ENCODE measurements around the gene DMWD.

Gene DMWD

GRCh38 chr19:45767410-45767880, 25.2 kb downstream of the DMWD start:
- Histone ChIP-seq H2BK5ac (ENCODE audit: low read depth, low read length, poor library complexity) (peak overlapping the region; percentile 7), H3K4me3 (ENCODE audit: low read depth, low read length) (peak overlapping the region; percentile 73), H3K18ac (ENCODE audit: low read length) (peak overlapping the region; percentile 77), H4K91ac (ENCODE audit: low read depth, low read length) (peak overlapping the region; percentile 59), H2BK12ac (ENCODE audit: low read length) (no peak overlapping the region), H3K79me2 (ENCODE audit: control insufficient read depth, insufficient read depth, low read length, poor library complexity) (peaks cover 13% of the 10 kb centered on the region), H3K27me3 (ENCODE audit: insufficient read depth, low read length) (no peaks in the 10 kb centered on the region), H3K36me3 (ENCODE audit: control insufficient read depth in 1 of 2, insufficient read depth in 2 of 2, low read length in 2 of 2) (peaks cover 9 to 10% of the 10 kb centered on the region in 2 experiments), H3K9me3 (ENCODE audit: insufficient read depth, low read depth, low read length) (no peaks in the 10 kb centered on the region), H3K9ac (ENCODE audit: low read length) (peak overlapping the region; percentile 79), H4K8ac (ENCODE audit: low read depth, low read length) (peak overlapping the region; percentile 50), H3K4ac (ENCODE audit: low read depth, low read length) (peak overlapping the region; percentile 11), H2AFZ (ENCODE audit: insufficient read depth, low read length, poor library complexity) (no peak overlapping the region), H3K79me1 (ENCODE audit: low read length) (peaks cover 27% of the 10 kb centered on the region), H3K4me1 (ENCODE audit: control insufficient read depth in 1 of 2, insufficient read depth in 2 of 2, low read length in 2 of 2) (peaks cover 13 to 23% of the 10 kb centered on the region in 2 experiments), H3K27ac (ENCODE audit: low read depth, low read length) (peak overlapping the region; percentile 36), H2AK5ac (ENCODE audit: low read length) (no peak overlapping the region), H4K12ac (ENCODE audit: low read depth, low read length) (peak overlapping the region; percentile 25), H3K4me2 (ENCODE audit: low read length) (peak overlapping the region; percentile 99), H2BK120ac (ENCODE audit: insufficient read depth, low read length, poor library complexity) (peak overlapping the region; percentile 29), H3K23ac (ENCODE audit: low read length) (no peak overlapping the region), H3K14ac (ENCODE audit: low read length) (peak overlapping the region; percentile 17)
- no CpG with 5 or more reads among the region's 31 CpGs for WGBS (ENCODE audit: extremely low coverage, insufficient coverage, insufficient read length)
- peak; percentile 54 to 74 for DNase-seq

DNA sequence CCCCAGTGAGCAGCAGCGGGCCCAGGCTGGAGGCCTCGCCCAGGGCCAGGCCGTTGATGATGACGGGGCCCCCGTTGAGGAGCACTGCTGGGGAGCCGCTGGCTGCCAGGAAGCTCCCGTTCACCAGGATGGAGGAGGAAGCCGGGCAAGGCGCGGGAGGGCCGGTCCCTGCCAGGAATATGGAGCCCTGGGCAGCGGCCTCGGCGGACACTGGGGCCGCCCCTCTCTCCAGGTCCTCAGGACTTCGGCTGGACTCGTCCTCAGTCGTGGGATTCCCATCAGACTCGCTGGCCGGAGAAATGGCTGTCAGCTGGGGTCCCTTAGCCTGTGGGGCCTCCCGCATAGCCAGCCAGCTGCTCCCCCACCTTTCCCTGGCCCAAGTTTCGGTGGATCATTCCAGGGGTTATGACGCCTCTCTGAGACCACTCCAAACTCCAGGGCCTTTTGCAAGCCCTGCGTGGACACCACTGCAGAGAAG, 25.7 kb downstream of the DMWD start:
- Histone ChIP-seq H3K23ac (ENCODE audit: low read length) (no peak overlapping the region), H3K14ac (ENCODE audit: low read length) (peak overlapping the region; percentile 15), H3K4me2 (ENCODE audit: low read length) (peak overlapping the region; percentile 99), H2AK5ac (ENCODE audit: low read length) (peak overlapping the region; percentile 13), H3K36me3 (ENCODE audit: control insufficient read depth in 1 of 2, insufficient read depth in 2 of 2, low read length in 2 of 2) (peaks cover 8 to 9% of the 10 kb centered on the region in 2 experiments), H2AFZ (ENCODE audit: insufficient read depth, low read length, poor library complexity) (no peak overlapping the region), H3K4ac (ENCODE audit: low read depth, low read length) (peak overlapping the region; percentile 11), H3K4me3 (ENCODE audit: low read depth, low read length) (peak overlapping the region; percentile 41), H3K27me3 (ENCODE audit: insufficient read depth, low read length) (no peaks in the 10 kb centered on the region), H3K79me1 (ENCODE audit: low read length) (peaks cover 27% of the 10 kb centered on the region), H3K9me3 (ENCODE audit: insufficient read depth, low read depth, low read length) (no peaks in the 10 kb centered on the region), H3K79me2 (ENCODE audit: control insufficient read depth, insufficient read depth, low read length, poor library complexity) (peaks cover 13% of the 10 kb centered on the region), H3K18ac (ENCODE audit: low read length) (peak overlapping the region; percentile 15), H4K91ac (ENCODE audit: low read depth, low read length) (peak overlapping the region; percentile 58), H4K8ac (ENCODE audit: low read depth, low read length) (peak overlapping the region; percentile 50), H3K4me1 (ENCODE audit: control insufficient read depth in 1 of 2, insufficient read depth in 2 of 2, low read length in 2 of 2) (peaks cover 13 to 23% of the 10 kb centered on the region in 2 experiments), H3K9ac (ENCODE audit: low read length) (peak overlapping the region; percentile 79), H3K27ac (ENCODE audit: low read depth, low read length) (peak overlapping the region; percentile 36), H2BK120ac (ENCODE audit: insufficient read depth, low read length, poor library complexity) (peak overlapping the region; percentile 0), H2BK12ac (ENCODE audit: low read length) (peak overlapping the region; percentile 3), H2BK5ac (ENCODE audit: low read depth, low read length, poor library complexity) (peak overlapping the region; percentile 7), H4K12ac (ENCODE audit: low read depth, low read length) (peak overlapping the region; percentile 25)
- peak in 1 of 2 donors; percentile 39 for DNase-seq
- no CpG with 5 or more reads among the region's 24 CpGs for WGBS (ENCODE audit: extremely low coverage, insufficient coverage, insufficient read length)

- Histone ChIP-seq H3K27me3 (ENCODE audit: insufficient read depth, low read length) (no peaks in the 10 kb centered on the region), H3K14ac (ENCODE audit: low read length) (peak overlapping the region; percentile 15), H3K4me2 (ENCODE audit: low read length) (peak overlapping the region; percentile 99), H2AK5ac (ENCODE audit: low read length) (peak overlapping the region; percentile 13), H3K9ac (ENCODE audit: low read length) (no peak overlapping the region), H2AFZ (ENCODE audit: insufficient read depth, low read length, poor library complexity) (no peak overlapping the region), H3K36me3 (ENCODE audit: control insufficient read depth in 1 of 2, insufficient read depth in 2 of 2, low read length in 2 of 2) (peaks cover 3 to 5% of the 10 kb centered on the region in 2 experiments), H3K18ac (ENCODE audit: low read length) (no peak overlapping the region), H3K79me2 (ENCODE audit: control insufficient read depth, insufficient read depth, low read length, poor library complexity) (peaks cover 13% of the 10 kb centered on the region), H3K4ac (ENCODE audit: low read depth, low read length) (no peak overlapping the region), H2BK12ac (ENCODE audit: low read length) (peak overlapping the region; percentile 3), H2BK120ac (ENCODE audit: insufficient read depth, low read length, poor library complexity) (no peak overlapping the region), H3K27ac (ENCODE audit: low read depth, low read length) (no peak overlapping the region), H3K79me1 (ENCODE audit: low read length) (peaks cover 27% of the 10 kb centered on the region), H3K4me1 (ENCODE audit: control insufficient read depth in 1 of 2, insufficient read depth in 2 of 2, low read length in 2 of 2) (peaks cover 13 to 23% of the 10 kb centered on the region in 2 experiments), H3K9me3 (ENCODE audit: insufficient read depth, low read depth, low read length) (peaks cover 2% of the 10 kb centered on the region), H2BK5ac (ENCODE audit: low read depth, low read length, poor library complexity) (no peak overlapping the region), H3K4me3 (ENCODE audit: low read depth, low read length) (no peak overlapping the region), H4K12ac (ENCODE audit: low read depth, low read length) (peak overlapping the region; percentile 17), H4K8ac (ENCODE audit: low read depth, low read length) (no peak overlapping the region), H4K91ac (ENCODE audit: low read depth, low read length) (peak overlapping the region; percentile 58), H3K23ac (ENCODE audit: low read length) (no peak overlapping the region)
- WGBS (ENCODE audit: extremely low coverage, insufficient coverage, insufficient read length) = no CpG with 5 or more reads among the region's 17 CpGs
- DNase-seq = no peak
Observed at GRCh38 chr19:45766296-45766868, 26.3 kb downstream of the DMWD start.

DNA sequence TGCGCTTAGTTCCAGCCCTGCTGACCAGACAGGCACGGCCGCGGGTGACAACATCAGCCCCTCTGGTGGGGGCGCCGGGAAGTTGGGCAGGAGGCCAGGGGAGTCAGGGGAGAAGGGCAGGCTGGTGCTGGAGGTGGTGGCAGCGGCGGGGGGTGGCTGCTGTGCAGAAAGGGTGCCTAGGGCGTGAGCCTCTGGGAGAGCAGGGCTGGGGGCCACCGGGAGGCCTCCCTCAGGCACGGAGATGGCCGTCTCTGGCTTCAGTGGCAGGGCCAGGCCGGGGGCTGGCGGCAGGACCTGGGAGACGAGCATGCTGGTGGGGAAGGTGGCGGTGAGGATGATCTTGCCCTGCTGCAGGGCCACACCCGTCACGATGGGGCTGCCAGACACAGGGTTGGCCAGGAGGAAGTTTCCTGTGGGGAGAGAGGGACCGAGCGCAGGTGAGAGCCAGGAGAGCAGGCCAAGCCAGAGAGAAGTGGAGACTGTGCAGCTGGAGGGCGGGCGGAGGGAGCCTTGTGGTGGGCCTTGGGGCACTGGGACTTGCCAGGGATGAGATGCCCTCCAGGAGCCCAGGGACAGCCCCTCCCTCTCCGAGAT, 26.8 kb downstream of the DMWD start:
- Histone ChIP-seq H4K8ac (ENCODE audit: low read depth, low read length) (no peak overlapping the region), H3K4me1 (ENCODE audit: control insufficient read depth in 1 of 2, insufficient read depth in 2 of 2, low read length in 2 of 2) (peaks cover 13 to 18% of the 10 kb centered on the region in 2 experiments), H3K14ac (ENCODE audit: low read length) (no peak overlapping the region), H3K36me3 (ENCODE audit: control insufficient read depth in 1 of 2, insufficient read depth in 2 of 2, low read length in 2 of 2) (no peaks in the 10 kb centered on the region), H3K4me3 (ENCODE audit: low read depth, low read length) (no peak overlapping the region), H2BK5ac (ENCODE audit: low read depth, low read length, poor library complexity) (no peak overlapping the region), H2AK5ac (ENCODE audit: low read length) (peak overlapping the region; percentile 36), H3K23ac (ENCODE audit: low read length) (no peak overlapping the region), H3K27me3 (ENCODE audit: insufficient read depth, low read length) (no peaks in the 10 kb centered on the region), H3K27ac (ENCODE audit: low read depth, low read length) (no peak overlapping the region), H2AFZ (ENCODE audit: insufficient read depth, low read length, poor library complexity) (no peak overlapping the region), H3K4me2 (ENCODE audit: low read length) (no peak overlapping the region), H4K91ac (ENCODE audit: low read depth, low read length) (no peak overlapping the region), H3K9me3 (ENCODE audit: insufficient read depth, low read depth, low read length) (peaks cover 2% of the 10 kb centered on the region), H4K12ac (ENCODE audit: low read depth, low read length) (no peak overlapping the region), H3K4ac (ENCODE audit: low read depth, low read length) (no peak overlapping the region), H2BK12ac (ENCODE audit: low read length) (no peak overlapping the region), H3K79me1 (ENCODE audit: low read length) (peaks cover 27% of the 10 kb centered on the region), H3K9ac (ENCODE audit: low read length) (no peak overlapping the region), H2BK120ac (ENCODE audit: insufficient read depth, low read length, poor library complexity) (no peak overlapping the region), H3K79me2 (ENCODE audit: control insufficient read depth, insufficient read depth, low read length, poor library complexity) (peaks cover 13% of the 10 kb centered on the region), H3K18ac (ENCODE audit: low read length) (no peak overlapping the region)
- no CpG with 5 or more reads among the region's 23 CpGs for WGBS (ENCODE audit: extremely low coverage, insufficient coverage, insufficient read length)
- no peak for DNase-seq

Measured in trophoblast cell (in vitro differentiated cells and primary cell).